HG02973 (cell line): ENCODE data around the gene PARN.
"Not testable (repeated sequence)": the region's sequence is repeated elsewhere in the genome, so short reads cannot be mapped to it uniquely, and the experiment has no call there.

Experiments used
- ATAC-seq: cut with Tn5 transposase; IDR thresholded peaks from one replicate; pipeline ENCODE4 v1.9.1; 2021; ENCODE audit warnings: moderate library complexity; ENCODE audit not compliant: unreplicated experiment

Gene PARN

GRCh38 chr16:14576069-14576468, 54.0 kb downstream of the PARN start:
- ATAC-seq = no peak

GRCh38 chr16:14574698-14575415, 55.2 kb downstream of the PARN start:
- not testable (repeated sequence) for ATAC-seq

DNA sequence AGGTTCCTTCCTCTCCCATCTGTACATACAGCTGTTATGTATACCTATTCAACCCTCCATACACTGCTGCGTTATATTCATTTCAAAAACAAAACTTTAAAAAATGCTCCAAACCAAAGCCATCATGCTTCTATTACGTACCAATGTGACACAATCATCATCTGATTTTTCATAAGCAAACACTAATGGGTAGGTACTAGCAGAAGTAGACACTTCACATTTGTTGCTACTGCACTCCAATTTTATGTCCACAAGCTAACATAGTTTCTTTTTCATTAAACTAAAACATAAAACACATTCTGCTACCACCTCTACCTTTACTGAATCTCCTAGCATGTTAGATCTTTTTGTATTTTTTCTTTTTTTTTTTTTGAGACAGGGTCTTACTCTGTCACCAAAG, 57.5 kb downstream of the PARN start:
- no peak for ATAC-seq

- no peak for ATAC-seq
Measured at GRCh38 chr16:14569213-14569612, 60.8 kb downstream of the PARN start.

GRCh38 chr16:14566599-14566998, 63.5 kb downstream of the PARN start:
- no peak for ATAC-seq

DNA sequence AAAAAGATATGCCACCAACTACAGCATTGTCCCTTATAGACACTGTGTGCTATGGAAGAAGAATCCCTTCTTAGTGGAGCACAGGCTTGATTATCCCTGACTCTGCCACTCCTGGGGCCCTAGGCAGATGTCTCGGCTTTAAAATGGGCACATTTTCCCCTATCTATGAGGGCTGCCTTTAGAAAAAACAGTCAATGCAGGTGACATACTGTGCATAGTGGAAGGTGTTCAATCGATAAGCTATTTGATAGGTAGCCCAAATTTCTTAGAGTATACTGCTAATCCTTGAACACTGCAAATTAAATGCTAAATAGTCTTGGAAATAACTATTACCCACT, 64.4 kb downstream of the PARN start:
- no peak for ATAC-seq

GRCh38 chr16:14564861-14565687, 65.0 kb downstream of the PARN start:
- no peak for ATAC-seq

DNA sequence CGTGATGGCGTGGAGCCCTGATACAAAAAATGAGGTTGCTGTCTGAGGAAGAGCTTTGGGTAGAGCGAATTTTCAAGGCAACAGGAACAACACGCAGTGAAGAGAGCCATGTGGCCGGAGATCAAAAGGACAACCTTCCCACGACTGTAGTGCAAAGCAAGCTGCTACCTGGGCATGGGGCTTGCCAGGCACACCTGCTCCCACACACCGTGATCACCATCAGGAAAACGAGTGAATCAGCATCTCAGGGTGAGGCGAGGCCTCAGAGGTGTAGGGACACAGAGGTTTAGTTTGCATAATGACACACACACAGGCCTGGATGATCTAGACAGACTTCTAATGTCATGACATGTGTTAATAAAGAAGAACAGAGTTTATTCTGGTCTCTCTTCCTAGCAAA, 65.7 kb downstream of the PARN start:
- no peak for ATAC-seq

- ATAC-seq = no peak
Measured at GRCh38 chr16:14562691-14563491, 67.2 kb downstream of the PARN start.

GRCh38 chr16:14560523-14560922, 69.5 kb downstream of the PARN start:
- ATAC-seq = no peak

GRCh38 chr16:14559809-14560241, 70.2 kb downstream of the PARN start:
- ATAC-seq = no peak

DNA sequence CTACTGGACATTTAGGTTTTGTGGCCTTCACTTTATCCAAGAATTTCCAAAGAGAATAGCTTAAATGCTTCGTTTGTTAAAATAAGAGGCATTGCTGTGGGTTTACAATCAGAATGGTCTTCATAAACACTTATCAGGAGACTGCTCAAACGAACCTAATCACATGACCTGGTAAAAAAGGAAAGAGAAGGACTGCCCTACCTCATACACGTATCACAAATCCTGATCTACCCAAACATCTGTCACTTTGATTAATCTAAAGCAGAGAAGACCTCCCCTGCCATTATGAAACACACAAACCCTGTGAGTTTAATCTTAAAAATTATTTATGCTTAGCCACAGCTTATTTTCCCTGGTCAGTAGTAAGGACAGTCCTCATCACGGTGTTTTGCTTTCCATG, 76.6 kb downstream of the PARN start:
- no peak for ATAC-seq

GRCh38 chr16:14549789-14550153, 80.3 kb downstream of the PARN start:
- no peak for ATAC-seq

- no peak for ATAC-seq
Measured at GRCh38 chr16:14548933-14549788, 80.9 kb downstream of the PARN start.

DNA sequence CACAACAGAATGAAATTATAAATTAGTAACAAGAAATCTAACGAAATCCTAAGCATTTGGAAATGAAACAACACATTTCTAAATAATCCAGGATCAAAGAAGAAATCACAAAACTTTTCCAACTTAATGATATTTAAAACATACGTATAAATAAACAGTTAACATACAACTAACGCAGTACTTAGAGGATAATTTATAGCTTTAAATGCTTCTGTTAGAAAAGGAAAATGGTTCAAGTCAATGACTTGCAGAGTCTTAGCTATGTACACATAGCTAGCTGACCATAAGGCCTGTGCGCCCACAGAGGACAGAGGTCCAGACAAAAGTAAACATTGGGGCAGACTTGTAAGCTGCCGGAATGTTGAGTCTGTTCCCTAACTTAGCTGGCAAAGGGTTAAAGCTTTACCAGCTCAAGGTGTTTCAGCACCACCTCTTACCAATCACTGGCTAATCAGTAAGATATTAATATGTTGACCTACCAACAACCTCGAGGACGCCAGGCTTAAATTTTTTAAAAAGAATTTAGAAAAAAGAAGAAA, 84.6 kb downstream of the PARN start:
- no peak for ATAC-seq

DNA sequence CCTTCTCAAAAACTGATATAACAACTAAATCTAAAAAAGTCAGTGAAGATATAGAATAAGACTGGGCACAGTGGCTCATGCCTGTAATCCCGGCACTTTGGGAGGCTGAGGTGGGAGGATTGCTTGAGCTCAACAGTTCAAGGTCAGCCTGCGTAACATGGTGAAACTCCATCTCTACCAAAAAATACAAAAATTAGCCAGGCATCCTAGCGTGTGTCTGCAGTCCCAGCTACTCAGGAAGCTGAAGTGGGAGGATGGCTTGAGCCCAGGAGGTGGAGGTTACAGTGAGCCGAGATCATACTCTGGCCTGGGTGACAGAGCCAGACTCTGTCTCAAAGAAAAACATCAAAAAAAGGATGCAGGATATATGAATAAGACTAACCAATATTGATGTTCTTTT, 85.2 kb downstream of the PARN start:
- ATAC-seq = not testable (repeated sequence)

DNA sequence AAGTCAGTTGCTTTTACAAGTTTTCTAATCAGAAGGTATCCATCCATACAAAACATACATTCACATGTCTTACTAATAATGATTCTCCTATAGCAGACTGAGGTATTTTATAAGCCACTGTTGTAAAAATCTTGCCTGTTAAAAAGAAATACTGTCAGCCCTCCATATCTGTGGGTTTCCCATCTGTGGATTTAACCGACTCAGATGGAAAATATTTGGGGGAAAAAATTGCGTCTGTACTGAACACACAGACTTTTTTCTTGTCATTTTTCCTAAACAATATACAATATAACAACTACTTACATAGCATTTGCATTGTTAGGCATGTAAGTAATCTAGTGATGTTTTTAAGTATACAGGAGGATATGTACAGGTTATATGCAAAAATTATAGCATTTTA, 90.4 kb downstream of the PARN start:
- ATAC-seq = no peak

DNA sequence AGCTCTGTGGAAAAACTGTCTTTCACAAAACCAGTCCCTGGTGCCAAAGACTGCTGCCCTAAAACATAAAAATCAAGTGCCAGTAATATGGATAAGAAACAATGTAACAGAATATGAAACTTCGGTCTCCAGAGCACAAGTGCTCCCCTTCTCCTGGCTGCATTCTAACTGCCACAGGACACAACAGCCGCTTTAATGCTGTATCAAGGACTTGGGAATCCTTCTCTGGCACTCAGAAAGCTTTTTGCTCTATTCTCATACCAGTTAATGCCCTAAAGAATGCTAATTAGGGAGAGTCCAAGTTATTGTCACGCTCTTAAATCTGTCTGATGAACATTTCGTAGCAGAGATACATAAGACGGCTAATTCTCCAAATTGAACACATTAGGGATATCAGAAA, 90.9 kb downstream of the PARN start:
- ATAC-seq = no peak

- ATAC-seq = no peak
Measured at GRCh38 chr16:14538604-14539003, 91.5 kb downstream of the PARN start.

GRCh38 chr16:14531613-14532012, 98.4 kb downstream of the PARN start:
- no peak for ATAC-seq

- no peak for ATAC-seq
Measured at GRCh38 chr16:14531101-14531500, 99.0 kb downstream of the PARN start.
